Mammary epithelial cell (primary cell): ENCODE data around the gene CLCF1.

Experiments used
- CTCF ChIP-seq, 2 donors: IDR thresholded peaks in 1 of 2; conservative IDR thresholded peaks in 1 of 2; 2 replicates each; pipeline ENCODE4 v1.5.1; 2011 to 2012; ENCODE audit warnings: inconsistent platforms in 2 of 2, low read length in 2 of 2, mild to moderate bottlenecking in 2 of 2, control low read depth in 1 of 2, low read depth in 1 of 2; ENCODE audit not compliant: insufficient read depth in 1 of 2; ENCODE audit errors: extremely low read depth in 1 of 2
- EZH2 ChIP-seq: IDR thresholded peaks from 2 replicates; pipeline ENCODE4 v1.6.1; 2012; ENCODE audit warnings: low read length, inconsistent platforms, borderline replicate concordance

GRCh38 chr11:67372993-67373647, at the start of gene CLCF1:
- TF ChIP-seq CTCF (conservative IDR thresholded peaks at IDR 0.05 in 1 of 2, IDR thresholded peaks at IDR 0.05 in 1 of 2; ENCODE audit: extremely low read depth in 1 of 2, insufficient read depth in 1 of 2, low read depth in 1 of 2, low read length in 2 of 2) = no peak
- no peak for TF ChIP-seq EZH2
